ENCODE results near the gene ENO1. TPM values are rescaled to one million over a fixed set of nuclear protein-coding genes. Genes with fewer than 3 reads are reported as not detected.

Gene ENO1
- total and polyA plus RNA-seq, 2 of the 4 experiments (the other 2 are of a cell fraction) = 2,125 to 3,643 TPM

GRCh38 chr1:8864713-8865344, 13.7 kb downstream of the ENO1 start:
- Histone ChIP-seq H3K9ac (ENCODE audit: low read depth, low read length) (no peak overlapping the region), H3K79me1 (ENCODE audit: low read depth in 1 of 2, low read length in 2 of 2) (peaks cover 63 to 93% of the 10 kb centered on the region in 2 experiments), H2AFZ (replicated peaks; ENCODE audit: low read length, poor library complexity) (no peak overlapping the region), H3K4me1 (ENCODE audit: control insufficient read depth, insufficient read depth, low read length) (peaks cover 7% of the 10 kb centered on the region), H4K5ac (ENCODE audit: low read depth, low read length) (no peak overlapping the region), H4K20me1 (ENCODE audit: insufficient read depth, low read length) (peaks cover 100% of the 10 kb centered on the region), H3K36me3 (ENCODE audit: control insufficient read depth, insufficient read depth, low read length) (peaks cover 93% of the 10 kb centered on the region), H3K14ac (replicated peaks; ENCODE audit: low read depth, low read length) (no peak overlapping the region), H3K9me3 (ENCODE audit: control insufficient read depth, insufficient read depth, low read length) (no peaks in the 10 kb centered on the region), H3K23ac (ENCODE audit: low read depth, low read length) (no peak overlapping the region), H3K18ac (ENCODE audit: low read depth, low read length) (no peak overlapping the region), H4K91ac (ENCODE audit: insufficient read depth, low read depth, low read length) (no peak overlapping the region), H2AK5ac (ENCODE audit: low read depth, low read length) (no peak overlapping the region), H3K27me3 (ENCODE audit: control insufficient read depth, insufficient read depth, low read length) (no peaks in the 10 kb centered on the region), H2BK20ac (ENCODE audit: low read depth, low read length) (no peak overlapping the region), H2BK5ac (ENCODE audit: low read depth, low read length, poor library complexity, severe bottlenecking) (no peak overlapping the region), H2AK9ac (replicated peaks; ENCODE audit: low read depth, low read length, poor library complexity) (no peak overlapping the region), H3K4me3 (ENCODE audit: insufficient read depth, low read depth, low read length) (no peak overlapping the region), H3K9me1 (ENCODE audit: insufficient read depth, low read length) (peaks cover 6% of the 10 kb centered on the region; the same call in 1 of the 2 replicates), H2BK15ac (ENCODE audit: low read depth, low read length) (no peak overlapping the region), H3K4ac (ENCODE audit: low read depth, low read length) (no peak overlapping the region), H3K27ac (ENCODE audit: insufficient read depth, low read length) (no peak overlapping the region), H3K4me2 (ENCODE audit: low read depth, low read length) (no peak overlapping the region), H4K8ac (ENCODE audit: low read depth in 2 of 2, low read length in 2 of 2) (no peak overlapping the region), H2BK120ac (ENCODE audit: low read depth, low read length) (no peak overlapping the region), H3K56ac (ENCODE audit: extremely low read depth, insufficient read depth, low read length) (no peak overlapping the region)
- no peak for ATAC-seq (ENCODE audit: low read depth)
- dilution Hi-C loops (cut with HindIII; ENCODE audit: low sequenced_read_pairs, unreplicated experiment) (no loop called here), intact Hi-C loops (cut with micrococcal nuclease) (no loop called here), in situ Hi-C loops (cut with MboI; ENCODE audit: low sequenced_read_pairs) (loop anchor here (25.0 kb wide), 1 partner anchor 878 kb away; no protein-coding TSS in a partner anchor)
- ChIA-PET CTCF (interaction anchor here (0.5 to 1.2 kb wide), 3 partner anchors 9 to 848 kb away, joined by 3 read pairs; no protein-coding TSS in a partner anchor), POLR2A (ENCODE audit: unreplicated experiment) (no interaction called here)
- WGBS, 2 experiments (ENCODE audit: extremely low coverage in 2 of 2, insufficient read length in 1 of 2) = 90% methylated on average over 4 of the region's 6 CpGs; no CpG with 5 or more reads in 1 of the 2 experiments
- DNase-seq = no peak
- TF ChIP-seq POLR2A (IDR thresholded peaks at IDR 0.05; ENCODE audit: low read depth, low read length) (no peak), RAD21 (IDR thresholded peaks at IDR 0.05; ENCODE audit: low read length) (no peak), MAZ (IDR thresholded peaks at IDR 0.05; ENCODE audit: borderline replicate concordance, low read depth, low read length) (no peak), NFE2L2 (IDR thresholded peaks at IDR 0.05; ENCODE audit: low read depth, low read length) (no peak), SMC3 (IDR thresholded peaks at IDR 0.05; ENCODE audit: low read depth, low read length) (no peak), RCOR1 (IDR thresholded peaks at IDR 0.05; ENCODE audit: insufficient replicate concordance, low read length) (no peak), CEBPB (IDR thresholded peaks at IDR 0.05; ENCODE audit: low read depth, low read length) (no peak), CHD1 (IDR thresholded peaks at IDR 0.05; ENCODE audit: low read depth, low read length) (no peak), ELK1 (IDR thresholded peaks at IDR 0.05; ENCODE audit: borderline replicate concordance, low read depth, low read length) (no peak), RFX5 (IDR thresholded peaks at IDR 0.05; ENCODE audit: low read depth, low read length) (no peak), BHLHE40 (IDR thresholded peaks at IDR 0.05; ENCODE audit: low read depth, low read length) (no peak), FOS (IDR thresholded peaks at IDR 0.05; ENCODE audit: low read depth, low read length) (no peak), MAFK (IDR thresholded peaks at IDR 0.05; ENCODE audit: low read depth, low read length) (no peak), USF2 (IDR thresholded peaks at IDR 0.05; ENCODE audit: low read depth, low read length) (no peak), CTCF (conservative IDR thresholded peaks at IDR 0.05; ENCODE audit: low read depth, low read length) (no peak), MXI1 (IDR thresholded peaks at IDR 0.05; ENCODE audit: borderline replicate concordance, low read depth, low read length) (no peak)
- no TSS peak for BruUV-seq (replicated peaks)
